A172 (cell line): ENCODE data around the gene ATP6V1F. TPM values are rescaled to one million over a fixed set of nuclear protein-coding genes. Genes with fewer than 3 reads are reported as not detected.

ENCODE experiments used
- total RNA-seq: library from RNA; depleted of rRNA; stranded (reverse); fragments of >200 nt; shearing (Covaris generic); gene quantifications from 2 replicates; pipeline ENCODE4 v1.2.3, GENCODE V29; 2014; rRNA removed

ATP6V1F gene
- total RNA-seq, 1 experiment from 2014 or later, result 171 TPM

Other genes starting within 250 kb of the ATP6V1F start
- gene GARIN1A, start 190.6 kb upstream of the ATP6V1F start, total RNA-seq, result not detected in 2 replicates
- 420 and 457 TPM in 2 replicates for gene CALU, start 123.5 kb upstream of the ATP6V1F start, total RNA-seq
- gene OPN1SW, start 87.1 kb upstream of the ATP6V1F start, total RNA-seq, result not detected in 2 replicates
- 5.3 and 7.0 TPM in 2 replicates for gene CCDC136, start 70.9 kb upstream of the ATP6V1F start, total RNA-seq
- 23.1 and 33.3 TPM in 2 replicates for gene FLNC, start 32.5 kb upstream of the ATP6V1F start, total RNA-seq
- 0.21 and 0.26 TPM in 2 replicates for gene KCP, start 47.9 kb downstream of the ATP6V1F start, total RNA-seq
- gene IRF5, start 75.1 kb downstream of the ATP6V1F start, total RNA-seq, result 17.4 and 20.8 TPM in 2 replicates
- gene TNPO3, start 192.3 kb downstream of the ATP6V1F start, total RNA-seq, result 41.6 and 44.2 TPM in 2 replicates